Panc1 (cell line): ENCODE measurements around the gene ACOT8. TPM values are rescaled to one million over a fixed set of nuclear protein-coding genes. Genes with fewer than 3 reads are reported as not detected.

Experiments used
- ATAC-seq: fragments of 200-7000 bp; cut with Tn5 transposase; 2 replicates; pipeline ENCODE4 v1.9.1; 2020; ENCODE audit warnings: mild to moderate bottlenecking, moderate library complexity
- BruUV-seq: library from RNA; stranded (reverse); fragments of 400-500 nt; replicated peaks from 2 replicates; lab custom pipeline; 2021; lab: Mats Ljungman, UMichigan
- CTCF ChIA-PET: fragments of 300-600 bp; sonication (Branson Sonifier 250); formaldehyde crosslinking; loops from one replicate; lab custom pipeline; 2022; ENCODE audit warnings: antibody characterized with exemption; lab: Charles Lee
- POLR2A ChIA-PET: fragments of 300-600 bp; sonication (Branson Sonifier 250); formaldehyde crosslinking; loops from one replicate; lab custom pipeline; 2022; ENCODE audit warnings: antibody characterized with exemption; lab: Charles Lee
- DNase-seq: peaks from one replicate; pipeline ENCODE4 v3.0.0-alpha.2; 2010; ENCODE audit warnings: low read depth, low spot score
- H3K27ac ChIP-seq: 2 replicates; pipeline ENCODE4 v1.5.1; 2011; ENCODE audit warnings: mild to moderate bottlenecking, low read length, inconsistent platforms
- H3K27me3 ChIP-seq: fragments of 200-500 bp; sonication (Bioruptor generic); 2 replicates; pipeline ENCODE4 v1.6.0; 2014; ENCODE audit warnings: low read length, inconsistent platforms; ENCODE audit not compliant: control insufficient read depth, insufficient read depth
- H3K36me3 ChIP-seq: fragments of 200-500 bp; sonication (Bioruptor generic); 2 replicates; pipeline ENCODE4 v1.5.1; 2014; ENCODE audit warnings: inconsistent platforms, mild to moderate bottlenecking, low read length, moderate library complexity; ENCODE audit not compliant: control insufficient read depth, insufficient read depth
- H3K4me1 ChIP-seq: 2 replicates; pipeline ENCODE4 v1.5.1; 2011; ENCODE audit warnings: inconsistent platforms, mild to moderate bottlenecking, low read length, moderate library complexity; ENCODE audit not compliant: control insufficient read depth, insufficient read depth
- H3K4me3 ChIP-seq, 2 experiments: 2 replicates each; pipeline ENCODE4 v1.5.1; 2011 to 2012; ENCODE audit warnings: low read depth in 2 of 2, low read length in 2 of 2, mild to moderate bottlenecking in 2 of 2, inconsistent platforms in 1 of 2, moderate library complexity in 1 of 2
- H3K9me3 ChIP-seq: fragments of 200-500 bp; sonication (Bioruptor generic); 2 replicates; pipeline ENCODE4 v1.5.1; 2014; ENCODE audit warnings: low read depth, mild to moderate bottlenecking, inconsistent platforms, low read length, moderate library complexity; ENCODE audit not compliant: control insufficient read depth, insufficient read depth
- CTCF ChIP-seq: fragments of 450-650 bp; IDR thresholded peaks from 2 replicates; pipeline ENCODE4 v1.5.1; 2017; ENCODE audit warnings: mild to moderate bottlenecking
- POLR2AphosphoS5 ChIP-seq: IDR thresholded peaks from 2 replicates; pipeline ENCODE4 v1.6.1; 2012; ENCODE audit warnings: mild to moderate bottlenecking, low read depth, low read length, moderate library complexity
- REST ChIP-seq, 2 experiments: IDR thresholded peaks; 2 replicates each; pipeline ENCODE4 v1.6.1; 2011 to 2012; ENCODE audit warnings: low read depth in 2 of 2, control low read depth in 1 of 2, low read length in 1 of 2, mild to moderate bottlenecking in 1 of 2, moderate library complexity in 1 of 2; ENCODE audit not compliant: insufficient read depth in 1 of 2
- SIN3A ChIP-seq: IDR thresholded peaks from 2 replicates; pipeline ENCODE4 v1.6.1; 2012; ENCODE audit warnings: low read depth, mild to moderate bottlenecking, low read length, moderate library complexity, borderline replicate concordance; ENCODE audit not compliant: insufficient read depth
- TCF7L2 ChIP-seq: IDR thresholded peaks from 2 replicates; pipeline ENCODE4 v1.6.1; 2011; ENCODE audit warnings: mild to moderate bottlenecking, low read depth, low read length, inconsistent platforms
- in situ Hi-C: cut with HindIII; loops from 2 replicates; pipeline ENCODE4 v1.10.0; 2016; ENCODE audit warnings: low sequenced_read_pairs, low pct_unique_long_range_greater_than_20kb
- intact Hi-C: fragments of 100-400 bp; cut with micrococcal nuclease; formaldehyde crosslinking; loops from one replicate; pipeline ENCODE4 v1.10.0; 2022; ENCODE audit not compliant: unreplicated experiment
- total RNA-seq: library from RNA; stranded (reverse); gene quantifications from one replicate; pipeline ENCODE4 v1.2.1, GENCODE V29; 2021; ENCODE audit not compliant: unreplicated experiment

The ACOT8 gene
- total RNA-seq, 1 experiment from 2014 or later, result 21.1 TPM

- H3K27me3 ChIP-seq, result no peaks in the 10 kb centered on the region
- 0 out of 2 replicates have a peak, but pooled peaks cover 2% of the 10 kb centered on the region for H3K36me3 ChIP-seq
- BruUV-seq, result no TSS peak
- ATAC-seq, result no peak
- in situ Hi-C loops (no loop called here), intact Hi-C loops (no loop called here)
- H3K9me3 ChIP-seq, result no peaks in the 10 kb centered on the region
- no peak overlapping the region for H3K4me3 ChIP-seq
- TF ChIP-seq SIN3A (no peak), CTCF (no peak), TCF7L2 (no peak), POLR2AphosphoS5 (no peak), REST (IDR thresholded peaks at IDR 0.05; ENCODE audit: insufficient read depth in 1 of 2, low read depth in 2 of 2, low read length in 1 of 2) (no peak)
- peaks cover 5% of the 10 kb centered on the region for H3K4me1 ChIP-seq
- no peak overlapping the region for H3K27ac ChIP-seq
- ChIA-PET POLR2A (no interaction called here), CTCF (no interaction called here)
- DNase-seq, result no peak
Observed at GRCh38 chr20:45843506-45843905, 13.7 kb downstream of the ACOT8 start.

- intact Hi-C loops, result no loop called here
- in situ Hi-C loops, result no loop called here
- CTCF ChIA-PET, result no interaction called here
- Histone ChIP-seq H3K36me3 (0 out of 2 replicates have a peak, but pooled peaks cover 2% of the 10 kb centered on the region), H3K27me3 (no peaks in the 10 kb centered on the region), H3K9me3 (no peaks in the 10 kb centered on the region), H3K4me1 (peaks cover 5% of the 10 kb centered on the region), H3K27ac (no peak overlapping the region), H3K4me3 (no peak overlapping the region)
- TF ChIP-seq REST (IDR thresholded peaks at IDR 0.05; ENCODE audit: insufficient read depth in 1 of 2, low read depth in 2 of 2, low read length in 1 of 2) (no peak), POLR2AphosphoS5 (no peak; the same call in 1 of the 2 replicates), SIN3A (no peak)
- DNase-seq (no peak), ATAC-seq (no peak; the same call in 1 of the 2 replicates)
- POLR2A ChIA-PET, result no interaction called here
- no TSS peak for BruUV-seq
Observed at GRCh38 chr20:45842169-45842812, 14.9 kb downstream of the ACOT8 start.
